ENCODE measurements around the gene AGO1.
"Not testable (repeated sequence)": the region's sequence is repeated elsewhere in the genome, so short reads cannot be mapped to it uniquely, and the experiment has no call there.

AGO1 gene

GRCh38 chr1:35870651-35871309, 12.2 kb upstream of the AGO1 start:
- DNase-seq, result no peak

GRCh38 chr1:35873243-35873750, 9.7 kb upstream of the AGO1 start:
- DNase-seq, result no peak

DNA sequence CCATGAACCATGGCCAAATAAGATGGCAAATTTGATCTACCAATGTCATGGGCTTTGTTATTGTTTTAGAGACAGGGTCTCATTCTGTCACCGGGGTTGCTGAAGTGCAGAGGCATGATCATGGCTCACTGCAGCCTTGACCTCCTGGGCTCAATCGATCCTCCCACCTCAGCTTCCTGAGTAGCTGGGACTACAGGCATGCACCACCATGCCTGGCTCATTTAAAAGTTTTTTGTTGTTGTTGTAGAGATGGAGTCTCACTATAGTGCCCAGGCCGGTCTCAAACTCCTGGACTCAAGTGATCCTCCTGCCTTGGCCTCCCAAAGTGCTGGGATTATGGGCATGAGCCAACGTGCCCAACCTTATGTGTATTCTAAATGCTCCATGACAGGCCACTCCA, 8.9 kb upstream of the AGO1 start:
- DNase-seq, result not testable (repeated sequence)

GRCh38 chr1:35876988-35877387, 6.0 kb upstream of the AGO1 start:
- DNase-seq, result no peak

DNA sequence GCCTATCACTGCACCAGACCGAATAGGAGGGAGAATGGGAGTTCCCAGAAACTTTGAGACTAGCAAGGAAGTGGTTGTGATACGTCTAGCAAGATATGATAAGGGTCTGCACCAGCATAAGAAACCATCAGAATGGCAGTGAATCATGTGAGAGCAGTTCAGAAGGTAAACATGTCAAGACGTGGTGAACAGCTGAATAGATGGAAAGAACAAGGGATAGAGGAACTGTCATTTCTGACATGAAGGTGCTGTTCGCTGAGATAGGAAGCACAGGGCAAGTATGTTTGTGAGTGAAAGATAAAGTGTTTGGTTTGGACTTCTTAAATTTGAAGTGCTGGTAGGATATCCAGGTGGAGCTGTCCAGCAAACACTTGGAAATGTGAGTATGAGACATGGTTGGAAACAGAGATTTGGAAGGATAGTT, 1.1 kb upstream of the AGO1 start:
- no peak for DNase-seq

DNA sequence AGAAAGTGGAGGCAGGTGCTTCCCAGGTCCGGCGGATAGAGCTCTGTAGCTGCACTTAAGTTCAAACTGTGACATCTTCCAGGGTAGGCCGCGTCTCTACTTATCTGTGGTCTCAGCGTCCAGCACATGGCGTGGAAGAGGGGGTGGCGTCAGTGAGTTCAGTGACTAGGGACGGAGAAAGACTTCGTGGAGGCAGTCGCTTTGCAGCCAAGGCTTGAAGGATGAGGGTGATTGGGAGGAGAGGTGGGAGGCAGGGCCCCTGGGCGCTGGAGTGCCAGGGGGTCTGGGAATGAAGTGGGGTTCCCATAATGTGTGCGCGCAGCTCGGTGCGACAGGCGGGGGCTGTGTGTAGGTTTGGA, 444 bp upstream of the AGO1 start:
- DNase-seq, result no peak

DNA sequence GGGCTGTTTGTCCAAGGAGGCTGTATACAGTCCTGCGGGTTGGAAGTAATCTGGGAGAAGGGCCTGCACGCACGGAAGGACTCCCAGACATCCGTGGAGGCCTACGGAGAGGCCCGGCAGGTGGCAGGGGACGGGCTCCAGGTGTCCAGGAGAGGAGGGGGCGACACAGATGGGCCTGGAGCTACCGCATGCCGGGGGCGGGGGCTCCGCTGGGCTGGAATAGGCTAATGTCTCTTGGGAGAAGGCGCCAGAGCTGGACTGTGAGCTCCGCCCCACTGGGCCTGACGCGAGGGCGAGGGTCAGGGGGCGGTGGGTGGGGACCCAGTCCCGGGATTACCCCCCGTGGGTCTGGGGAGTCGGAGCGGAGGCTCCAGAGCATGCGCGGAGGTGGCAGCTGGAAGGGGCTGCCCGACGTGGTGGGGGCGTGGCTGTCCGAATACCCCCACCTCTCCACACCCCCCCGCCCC, 659 bp downstream of the AGO1 start:
- DNase-seq, result peak; percentile 72

- no peak for DNase-seq
Observed at GRCh38 chr1:35884934-35885333, 1.9 kb downstream of the AGO1 start.

- DNase-seq, result no peak
Observed at GRCh38 chr1:35885961-35886558, 3.1 kb downstream of the AGO1 start.

- no peak for DNase-seq
Observed at GRCh38 chr1:35886577-35887431, 3.8 kb downstream of the AGO1 start.

DNA sequence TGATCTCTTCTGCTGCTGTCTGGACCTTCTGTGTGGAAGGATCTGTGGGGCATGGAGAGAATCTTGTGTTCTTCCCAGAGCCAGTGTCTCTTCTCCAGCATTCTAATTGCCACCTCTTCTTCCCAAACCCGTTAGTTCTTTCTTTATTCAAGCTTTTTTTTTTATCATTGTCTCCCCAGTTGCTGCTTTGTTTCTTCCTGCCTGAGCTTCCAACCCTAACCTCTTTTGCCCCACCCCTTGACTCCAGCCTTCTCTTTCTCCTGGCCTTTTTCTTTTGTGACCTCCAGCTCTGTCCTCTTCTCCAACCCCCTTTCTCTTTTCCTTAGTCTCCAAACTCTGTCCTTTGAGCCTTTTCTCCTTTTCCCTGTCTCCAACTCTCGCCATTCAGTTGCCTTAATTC, 4.5 kb downstream of the AGO1 start:
- DNase-seq, result no peak

DNA sequence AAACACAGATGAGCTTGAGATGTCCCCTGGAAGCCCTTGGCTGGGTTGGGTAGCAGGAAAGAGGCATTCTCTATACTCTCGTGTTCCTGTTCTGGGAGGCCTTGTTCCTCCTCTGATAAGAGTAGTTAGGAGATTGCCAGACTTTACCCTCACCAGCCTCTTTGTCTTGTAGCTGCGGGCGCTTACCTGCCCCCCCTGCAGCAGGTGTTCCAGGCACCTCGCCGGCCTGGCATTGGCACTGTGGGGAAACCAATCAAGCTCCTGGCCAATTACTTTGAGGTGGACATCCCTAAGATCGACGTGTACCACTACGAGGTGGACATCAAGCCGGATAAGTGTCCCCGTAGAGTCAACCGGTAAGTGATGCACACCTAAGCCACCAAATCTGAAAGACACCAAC, 5.2 kb downstream of the AGO1 start:
- no peak for DNase-seq

- not testable (repeated sequence) for DNase-seq
Observed at GRCh38 chr1:35888981-35889380, 6.0 kb downstream of the AGO1 start.

DNA sequence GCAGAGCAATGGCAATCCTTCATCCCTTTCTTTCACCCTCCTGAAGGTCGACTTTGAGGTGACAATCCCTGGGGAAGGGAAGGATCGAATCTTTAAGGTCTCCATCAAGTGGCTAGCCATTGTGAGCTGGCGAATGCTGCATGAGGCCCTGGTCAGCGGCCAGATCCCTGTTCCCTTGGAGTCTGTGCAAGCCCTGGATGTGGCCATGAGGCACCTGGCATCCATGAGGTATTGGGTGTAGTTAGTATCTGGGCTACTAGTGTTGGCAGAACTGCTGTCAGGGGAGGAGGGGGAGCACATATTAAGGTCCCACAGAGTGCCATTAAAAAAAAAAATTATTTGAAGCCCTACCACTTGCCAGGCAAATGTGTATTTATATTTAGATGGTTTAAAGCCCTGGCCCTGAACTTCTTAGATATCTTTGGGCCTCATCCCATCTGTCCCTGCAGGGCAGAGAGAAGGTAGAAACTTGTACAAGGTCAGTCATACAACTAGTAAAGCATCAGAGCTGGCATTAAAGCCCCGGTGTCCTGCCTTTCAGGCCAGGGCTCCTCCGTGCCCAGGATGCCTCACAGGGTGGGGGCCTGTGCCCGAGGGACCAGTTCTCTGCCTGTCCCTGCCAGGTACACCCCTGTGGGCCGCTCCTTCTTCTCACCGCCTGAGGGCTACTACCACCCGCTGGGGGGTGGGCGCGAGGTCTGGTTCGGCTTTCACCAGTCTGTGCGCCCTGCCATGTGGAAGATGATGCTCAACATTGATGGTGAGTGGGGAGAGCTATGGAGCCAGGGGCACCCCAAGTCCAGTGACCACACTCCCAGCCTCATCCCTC, 10.3 kb downstream of the AGO1 start:
- no peak for DNase-seq

GRCh38 chr1:35894183-35894582, 11.2 kb downstream of the AGO1 start:
- no peak for DNase-seq

GRCh38 chr1:35894656-35895055, 11.6 kb downstream of the AGO1 start:
- no peak for DNase-seq

DNA sequence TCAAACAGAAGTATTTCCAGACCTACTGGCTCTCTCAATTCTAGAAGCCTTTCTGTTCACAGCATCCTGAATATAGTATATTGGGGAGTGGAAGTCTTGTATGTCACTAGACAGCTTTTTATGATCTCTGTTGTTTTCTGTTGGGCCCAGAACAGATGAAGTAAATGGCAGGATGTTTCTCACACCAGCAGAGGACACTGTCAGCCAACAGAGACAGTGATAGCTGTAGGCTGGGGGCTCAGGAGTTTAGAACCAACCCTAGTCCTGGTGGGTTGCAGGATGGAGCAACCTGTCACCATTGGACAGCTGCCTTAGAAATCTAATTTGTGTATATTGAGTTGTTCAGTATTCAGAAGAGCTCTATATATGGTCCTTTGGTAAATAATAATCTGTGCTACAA, 16.9 kb downstream of the AGO1 start:
- DNase-seq, result no peak

- no peak for DNase-seq
Observed at GRCh38 chr1:35901235-35901634, 18.2 kb downstream of the AGO1 start.

- DNase-seq, result no peak
Observed at GRCh38 chr1:35902671-35903070, 19.7 kb downstream of the AGO1 start.

DNA sequence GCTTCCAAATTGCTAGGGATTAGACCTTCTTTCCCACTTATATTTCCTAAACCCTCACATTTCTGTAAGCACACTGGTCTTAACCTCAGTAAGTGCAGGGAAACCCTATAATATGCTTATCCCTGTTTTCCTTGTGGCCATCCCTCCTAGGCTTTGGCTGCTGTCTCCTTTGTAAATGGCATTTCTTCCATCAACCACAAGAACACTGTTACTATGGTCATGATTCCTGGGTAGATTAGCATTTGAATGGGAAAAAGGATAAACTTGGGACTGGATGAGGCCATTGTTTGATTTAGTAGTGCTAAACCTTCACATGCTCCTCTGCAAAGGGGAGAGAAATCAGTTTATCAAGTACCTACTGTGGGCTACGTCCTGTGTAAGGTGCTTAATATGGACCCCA, 31.7 kb downstream of the AGO1 start:
- no peak for DNase-seq

GRCh38 chr1:35915693-35916092, 32.7 kb downstream of the AGO1 start:
- no peak for DNase-seq

- DNase-seq, result no peak
Observed at GRCh38 chr1:35923791-35924221, 40.8 kb downstream of the AGO1 start.

DNA sequence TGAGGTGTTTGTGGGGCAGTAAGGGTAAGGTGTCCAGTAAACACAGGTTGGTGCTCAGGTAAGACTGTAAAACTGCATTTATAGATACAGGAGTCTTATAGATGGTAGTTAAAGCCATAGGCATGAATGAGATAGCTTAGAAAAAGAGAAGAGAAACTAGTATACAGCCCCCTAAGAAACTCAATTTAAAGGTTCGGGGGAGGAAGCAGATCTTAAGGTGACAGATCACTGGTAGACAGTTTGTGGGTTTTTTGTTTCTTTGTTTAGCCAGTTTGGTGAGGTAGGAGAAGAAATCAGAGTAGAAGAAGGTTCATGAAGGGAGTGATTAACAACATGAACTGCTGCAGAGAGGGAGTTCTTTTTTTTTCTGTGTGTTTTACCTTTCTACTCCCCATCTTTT, 41.8 kb downstream of the AGO1 start:
- no peak for DNase-seq

Measured in stimulated activated CD4-positive, alpha-beta T cell treated with anti-CD3 and anti-CD28 coated beads, Interleukin-15, amount 100 ng/mL, for 24 hours (primary cell).